OCI-LY7 (cell line): ENCODE data around the gene TMEM97. TPM values are rescaled to one million over a fixed set of nuclear protein-coding genes. Genes with fewer than 3 reads are reported as not detected.

Experiments
- BruUV-seq: library from RNA; stranded (reverse); fragments of 400-500 nt; replicated peaks from 2 replicates; lab custom pipeline; 2021; lab: Mats Ljungman, UMichigan
- CTCF ChIA-PET: fragments of 300-600 bp; sonication (Branson Sonifier 250); formaldehyde crosslinking; loops from one replicate; lab custom pipeline; 2022; ENCODE audit warnings: antibody characterized with exemption; ENCODE audit not compliant: unreplicated experiment; lab: Charles Lee
- POLR2A ChIA-PET: fragments of 300-600 bp; sonication (Branson Sonifier 250); formaldehyde crosslinking; loops from one replicate; lab custom pipeline; 2022; ENCODE audit warnings: antibody characterized with exemption; lab: Charles Lee
- DNase-seq: peaks from one replicate; pipeline ENCODE4 v3.0.0-alpha.2; 2015; ENCODE audit warnings: low spot score
- H2AFZ ChIP-seq: fragments of 200-600 bp; sonication (generic), shearing (Covaris generic); 2 replicates; pipeline ENCODE4 v1.6.1; 2014; ENCODE audit warnings: mild to moderate bottlenecking, antibody characterized with exemption, low read length, moderate library complexity
- H3K27ac ChIP-seq: fragments of 200-600 bp; sonication (generic); 2 replicates; pipeline ENCODE4 v1.5.1; 2014; ENCODE audit warnings: mixed run types, low read depth, mild to moderate bottlenecking, moderate library complexity, low read length, inconsistent platforms; ENCODE audit not compliant: poor library complexity, severe bottlenecking
- H3K36me3 ChIP-seq: fragments of 200-600 bp; sonication (generic); 2 replicates; pipeline ENCODE4 v1.6.1; 2014; ENCODE audit warnings: mild to moderate bottlenecking, antibody characterized with exemption, low read length, moderate library complexity, mixed read lengths; ENCODE audit not compliant: insufficient read depth
- H3K4me1 ChIP-seq: fragments of 200-600 bp; sonication (generic); 2 replicates; pipeline ENCODE4 v1.5.1; 2014; ENCODE audit warnings: mild to moderate bottlenecking, low read length; ENCODE audit not compliant: insufficient read depth, poor library complexity, severe bottlenecking
- H3K4me2 ChIP-seq: fragments of 200-600 bp; sonication (generic); 2 replicates; pipeline ENCODE4 v1.6.1; 2014; ENCODE audit warnings: mild to moderate bottlenecking, low read length
- H3K4me3 ChIP-seq: fragments of 200-600 bp; sonication (generic); 2 replicates; pipeline ENCODE4 v1.5.1; 2014; ENCODE audit warnings: mild to moderate bottlenecking, low read depth, low read length; ENCODE audit not compliant: poor library complexity, severe bottlenecking
- H3K79me2 ChIP-seq: fragments of 200-600 bp; sonication (generic); 2 replicates; pipeline ENCODE4 v1.6.1; 2016; ENCODE audit warnings: low read depth, mild to moderate bottlenecking, low read length, moderate library complexity, mixed read lengths; ENCODE audit not compliant: insufficient read depth
- H3K9me2 ChIP-seq: fragments of 200-600 bp; sonication (generic); 2 replicates; pipeline ENCODE4 v1.6.1; 2016; ENCODE audit warnings: mild to moderate bottlenecking, low read length, mixed read lengths; ENCODE audit not compliant: insufficient read depth
- H3K9me3 ChIP-seq: fragments of 200-600 bp; sonication (generic); 2 replicates; pipeline ENCODE4 v1.6.1; 2014; ENCODE audit warnings: mild to moderate bottlenecking, mixed run types, low read length, mixed read lengths
- H4K20me1 ChIP-seq: fragments of 200-600 bp; sonication (generic); 2 replicates; pipeline ENCODE4 v1.6.1; 2014; ENCODE audit warnings: mild to moderate bottlenecking, antibody characterized with exemption, low read length, moderate library complexity, mixed read lengths; ENCODE audit not compliant: insufficient read depth
- EZH2phosphoT487 ChIP-seq: fragments of 200-600 bp; sonication (generic); IDR thresholded peaks from 2 replicates; pipeline ENCODE4 v1.6.1; 2018; ENCODE audit warnings: low read depth, borderline replicate concordance, mild to moderate bottlenecking, mixed run types, antibody characterized with exemption, low read length, moderate library complexity, mixed read lengths
- intact Hi-C: fragments of 100-400 bp; cut with micrococcal nuclease; formaldehyde crosslinking; loops from one replicate; pipeline ENCODE4 v1.10.0; 2022; ENCODE audit not compliant: unreplicated experiment
- total RNA-seq, 2 experiments: library from RNA; depleted of rRNA in 1 of 2; stranded (reverse); fragments of >200 nt in 1 of 2; shearing (Covaris generic) in 1 of 2; gene quantifications; 2 replicates each; pipeline ENCODE4 v1.2.3, GENCODE V29; 2014 to 2022
- TF ChIP-seq, protein P1 (sequence below): fragments of 200-600 bp; sonication (generic); conservative IDR thresholded peaks from 2 replicates; pipeline ENCODE4 v1.5.1; 2014; ENCODE audit warnings: mild to moderate bottlenecking, antibody characterized with exemption, low read length, moderate library complexity, mixed read lengths

TMEM97 gene
- total RNA-seq, 2 experiments from 2014 or later = 65.7 to 69.6 TPM

DNA sequence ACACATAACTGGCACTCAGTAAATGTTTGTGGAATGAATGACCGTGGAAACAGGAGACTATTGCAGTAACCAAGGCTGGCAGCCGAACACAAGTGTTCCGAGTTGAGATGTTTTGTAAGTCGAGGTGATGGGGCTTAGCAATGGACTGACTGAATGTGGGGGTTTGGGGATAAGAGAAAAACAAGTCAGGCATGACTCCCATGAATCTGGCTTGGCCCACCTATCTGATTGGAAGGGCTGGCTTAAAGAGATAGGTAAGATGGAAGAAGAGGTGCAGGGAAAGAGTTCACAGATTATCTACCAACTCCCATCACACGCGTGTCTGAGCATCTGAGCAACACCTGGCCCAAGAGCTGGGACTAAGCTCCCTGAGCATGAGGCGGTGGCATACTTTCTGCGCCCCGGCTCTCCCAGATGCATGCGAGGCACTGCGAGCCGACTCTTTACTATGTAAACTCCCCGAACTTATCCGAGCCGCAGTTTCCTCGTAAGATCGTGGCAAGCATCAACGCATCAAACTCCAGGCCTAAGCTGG is 15.7 kb downstream of the TMEM97 start:
- H3K9me2 ChIP-seq = no peaks in the 10 kb centered on the region
- intact Hi-C loops = loop anchor here (1.0 to 2.0 kb wide), 2 partner anchors 23 to 36 kb away; partner anchors contain the start of genes POLDIP2, SARM1 and VTN
- peak; percentile 23 for DNase-seq
- POLR2A ChIA-PET = interaction anchor here (0.8 to 3.0 kb wide), 6 partner anchors 14 to 26 kb away, joined by 3 to 22 read pairs (median 4); partner anchors contain the start of genes POLDIP2 and TMEM97
- peak overlapping the region; percentile 69 for H2AFZ ChIP-seq
- H3K9me3 ChIP-seq = no peaks in the 10 kb centered on the region
- peak overlapping the region; percentile 86 for H3K4me3 ChIP-seq
- H3K27ac ChIP-seq = no peak overlapping the region
- no peaks in the 10 kb centered on the region; the same call in 1 of the 2 replicates for H3K36me3 ChIP-seq
- peaks cover 23% of the 10 kb centered on the region for H3K4me1 ChIP-seq
- TF ChIP-seq, protein P1, sequence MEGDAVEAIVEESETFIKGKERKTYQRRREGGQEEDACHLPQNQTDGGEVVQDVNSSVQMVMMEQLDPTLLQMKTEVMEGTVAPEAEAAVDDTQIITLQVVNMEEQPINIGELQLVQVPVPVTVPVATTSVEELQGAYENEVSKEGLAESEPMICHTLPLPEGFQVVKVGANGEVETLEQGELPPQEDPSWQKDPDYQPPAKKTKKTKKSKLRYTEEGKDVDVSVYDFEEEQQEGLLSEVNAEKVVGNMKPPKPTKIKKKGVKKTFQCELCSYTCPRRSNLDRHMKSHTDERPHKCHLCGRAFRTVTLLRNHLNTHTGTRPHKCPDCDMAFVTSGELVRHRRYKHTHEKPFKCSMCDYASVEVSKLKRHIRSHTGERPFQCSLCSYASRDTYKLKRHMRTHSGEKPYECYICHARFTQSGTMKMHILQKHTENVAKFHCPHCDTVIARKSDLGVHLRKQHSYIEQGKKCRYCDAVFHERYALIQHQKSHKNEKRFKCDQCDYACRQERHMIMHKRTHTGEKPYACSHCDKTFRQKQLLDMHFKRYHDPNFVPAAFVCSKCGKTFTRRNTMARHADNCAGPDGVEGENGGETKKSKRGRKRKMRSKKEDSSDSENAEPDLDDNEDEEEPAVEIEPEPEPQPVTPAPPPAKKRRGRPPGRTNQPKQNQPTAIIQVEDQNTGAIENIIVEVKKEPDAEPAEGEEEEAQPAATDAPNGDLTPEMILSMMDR = no peak
- TF ChIP-seq EZH2phosphoT487 = no peak
- CTCF ChIA-PET = interaction anchor here (1.1 kb wide), 1 partner anchor 14 kb away, joined by 3 read pairs; no protein-coding TSS in a partner anchor
- peak overlapping the region; percentile 78 for H3K4me2 ChIP-seq
- H3K79me2 ChIP-seq = peaks cover 10% of the 10 kb centered on the region; the same call in 1 of the 2 replicates
- TSS peak; percentile 51 for BruUV-seq
- no peaks in the 10 kb centered on the region for H4K20me1 ChIP-seq

DNA sequence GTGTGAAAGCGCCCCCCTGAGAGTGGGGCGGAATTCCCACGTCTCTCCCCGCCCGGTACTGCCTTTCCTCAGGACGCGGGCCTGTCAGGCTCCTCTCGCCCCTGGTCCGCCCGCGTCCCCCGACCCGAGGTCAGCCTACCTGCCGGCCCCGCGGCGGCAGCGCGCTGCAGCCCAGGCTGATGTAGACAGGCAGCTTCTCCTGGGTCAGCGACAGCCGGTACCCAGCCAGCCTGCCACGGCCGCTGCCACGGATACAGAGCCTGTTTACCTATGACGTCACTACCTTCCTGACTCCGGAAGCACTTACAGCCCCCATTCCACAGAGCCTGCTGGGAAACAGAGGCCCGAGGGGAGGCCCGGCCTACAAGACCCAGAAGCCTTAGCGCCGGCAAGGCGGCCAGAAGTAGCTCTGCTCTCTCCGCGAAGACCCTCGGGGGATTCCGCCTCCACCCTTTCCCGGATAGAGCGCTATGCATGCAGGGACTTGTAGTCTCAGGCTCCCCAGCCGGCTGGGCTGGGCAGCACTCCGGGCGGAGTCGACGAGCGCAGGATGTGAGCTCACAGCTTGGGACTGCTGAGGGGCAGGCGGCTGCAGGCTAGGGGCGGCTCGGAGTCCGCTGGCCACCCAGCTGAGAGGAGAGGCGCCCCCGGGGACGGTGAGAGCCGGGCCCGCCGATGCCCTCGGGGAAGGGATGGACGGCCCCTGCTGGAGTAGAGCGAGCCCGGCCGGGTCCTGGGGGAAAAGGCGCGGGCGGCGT is 16.4 kb downstream of the TMEM97 start, which contains the start of the genes IFT20 and TNFAIP1:
TSS of gene IFT20 (minus strand) at position 272 of the 758 bp plus-strand sequence. CDS start 3,487 bp downstream, outside the sequence.
TSS of gene TNFAIP1 (plus strand) at position 561 of the 758 bp plus-strand sequence. CDS start 3,761 bp downstream, outside the sequence.
- peak; percentile 99 for DNase-seq
- peak within 1 kb of the TSS; percentile 97 for H3K4me2 ChIP-seq
- CTCF ChIA-PET = interaction anchor here (0.6 to 1.1 kb wide), 3 partner anchors 14 to 21 kb away, joined by 3 read pairs; partner anchors contain the start of gene POLDIP2
- intact Hi-C loops = loop anchor here (1.0 to 2.0 kb wide), 2 partner anchors 22 to 35 kb away; partner anchors contain the start of genes POLDIP2, SARM1 and VTN
- H3K79me2 ChIP-seq = peaks cover 10% of the 10 kb centered on the region; the same call in 1 of the 2 replicates
- H3K9me3 ChIP-seq = no peaks in the 10 kb centered on the region
- no peaks in the 10 kb centered on the region for H4K20me1 ChIP-seq
- H3K4me3 ChIP-seq = peak within 1 kb of the TSS; percentile 86
- H3K27ac ChIP-seq = no peak within 1 kb of the TSS
- H3K36me3 ChIP-seq = no peaks in the 10 kb centered on the region; the same call in 1 of the 2 replicates
- POLR2A ChIA-PET = interaction anchor here (0.8 to 3.0 kb wide), 9 partner anchors 10 to 260 kb away, joined by 3 to 22 read pairs (median 3); partner anchors contain the start of genes POLDIP2 and TMEM97
- H2AFZ ChIP-seq = peak within 1 kb of the TSS; percentile 69
- peaks cover 23% of the 10 kb centered on the region for H3K4me1 ChIP-seq
- no peaks in the 10 kb centered on the region for H3K9me2 ChIP-seq
- no TSS peak for BruUV-seq
- TF ChIP-seq EZH2phosphoT487 = no peak
- TF ChIP-seq, protein P1 = no peak
